OCI-LY1 (cell line): Measurements from ENCODE around the gene AGAP9.
"Not testable (repeated sequence)": the region's sequence is repeated elsewhere in the genome, so short reads cannot be mapped to it uniquely, and the experiment has no call there.

Experiments
- CTCF ChIP-seq: fragments of 200-600 bp; sonication (generic), shearing (Covaris generic); IDR thresholded peaks from 2 replicates; pipeline ENCODE4 v1.5.1; 2017; ENCODE audit warnings: mild to moderate bottlenecking, antibody characterized with exemption, low read length, moderate library complexity, mixed read lengths
- EZH2 ChIP-seq: fragments of 200-600 bp; sonication (generic), shearing (Covaris generic); IDR thresholded peaks from 2 replicates; pipeline ENCODE4 v1.8.0; 2017; ENCODE audit warnings: borderline replicate concordance, mixed run types, mild to moderate bottlenecking, antibody characterized with exemption, low read length, moderate library complexity, mixed read lengths

DNA sequence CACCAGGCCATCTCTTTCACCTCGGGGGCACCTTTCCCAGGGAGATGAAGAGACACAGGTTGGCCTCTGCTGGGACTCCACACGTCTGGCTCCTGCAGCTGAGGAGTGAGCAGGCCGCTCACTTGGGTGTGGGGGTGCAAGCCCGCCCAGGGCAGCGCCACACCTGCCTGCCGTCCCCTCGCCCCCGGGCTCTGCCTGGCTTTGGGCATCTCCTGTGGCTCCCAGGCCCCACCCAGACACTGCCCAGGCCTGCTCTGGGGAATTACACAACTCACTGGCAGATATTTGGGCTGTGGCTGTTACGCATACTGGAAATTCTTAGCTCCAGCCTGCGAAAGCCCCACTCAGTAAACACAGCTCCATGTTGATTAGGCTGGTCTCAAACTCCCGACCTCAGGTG, 39.5 kb downstream of the AGAP9 start, which contains the start of gene ANXA8:
- not testable (repeated sequence) for TF ChIP-seq CTCF, EZH2
